PC-9 (cell line): Measurements from ENCODE around the gene AHSG. TPM values are rescaled to one million over a fixed set of nuclear protein-coding genes. Genes with fewer than 3 reads are reported as not detected.

Experiments
- BruUV-seq: library from RNA; stranded (reverse); fragments of 400-500 nt; replicated peaks from 2 replicates; lab custom pipeline; 2021; lab: Mats Ljungman, UMichigan
- CTCF ChIA-PET: fragments of 300-600 bp; sonication (Branson Sonifier 250); formaldehyde crosslinking; loops from one replicate; lab custom pipeline; 2022; ENCODE audit warnings: antibody characterized with exemption; lab: Charles Lee
- POLR2A ChIA-PET: fragments of 300-600 bp; sonication (Branson Sonifier 250); formaldehyde crosslinking; loops from one replicate; lab custom pipeline; 2022; ENCODE audit warnings: antibody characterized with exemption; ENCODE audit not compliant: unreplicated experiment; lab: Charles Lee
- DNase-seq, 2 experiments: peaks; one replicate each; pipeline versions ENCODE4 v3.0.0 to v3.0.0-alpha.2; 2015 to 2022; ENCODE audit warnings: mixed read lengths in 1 of 2
- H2AFZ ChIP-seq: fragments of 200-600 bp; sonication (generic); 2 replicates; pipeline ENCODE4 v1.8.1; 2017; ENCODE audit warnings: antibody characterized with exemption
- H3F3A ChIP-seq: fragments of 200-600 bp; sonication (generic); 2 replicates; pipeline ENCODE4 v1.8.1; 2017; ENCODE audit warnings: antibody characterized with exemption, mild to moderate bottlenecking, low read depth; ENCODE audit not compliant: insufficient read depth
- H3K27ac ChIP-seq: fragments of 200-600 bp; sonication (generic); 2 replicates; pipeline ENCODE4 v1.6.1; 2016; ENCODE audit warnings: mixed run types
- H3K27me3 ChIP-seq: fragments of 200-600 bp; sonication (generic); 2 replicates; pipeline ENCODE4 v1.6.1; 2016; ENCODE audit warnings: low read depth, mixed run types; ENCODE audit not compliant: insufficient read depth
- H3K36me3 ChIP-seq: fragments of 200-600 bp; sonication (generic); 2 replicates; pipeline ENCODE4 v1.6.1; 2016; ENCODE audit warnings: low read depth, mixed run types
- H3K4me1 ChIP-seq: fragments of 200-600 bp; sonication (generic); replicated peaks from 2 replicates; pipeline ENCODE4 v1.6.1; 2016; ENCODE audit warnings: mixed run types; ENCODE audit not compliant: insufficient read depth
- H3K4me2 ChIP-seq: fragments of 200-600 bp; sonication (generic); 2 replicates; pipeline ENCODE4 v1.6.1; 2017; ENCODE audit warnings: mixed run types
- H3K4me3 ChIP-seq: fragments of 200-600 bp; sonication (generic); 2 replicates; pipeline ENCODE4 v1.6.1; 2016; ENCODE audit warnings: mixed run types
- H3K79me2 ChIP-seq: fragments of 200-600 bp; sonication (generic); 2 replicates; pipeline ENCODE4 v1.6.1; 2017; ENCODE audit warnings: low read depth, mixed run types
- H3K9me2 ChIP-seq: fragments of 200-600 bp; sonication (generic); 2 replicates; pipeline ENCODE4 v1.8.1; 2017; ENCODE audit warnings: mild to moderate bottlenecking; ENCODE audit not compliant: insufficient read depth
- H3K9me3 ChIP-seq: fragments of 200-600 bp; sonication (generic); 2 replicates; pipeline ENCODE4 v1.8.1; 2016; ENCODE audit warnings: low read depth; ENCODE audit not compliant: insufficient read depth
- H4K20me1 ChIP-seq: fragments of 200-600 bp; sonication (generic); 2 replicates; pipeline ENCODE4 v1.8.1; 2017; ENCODE audit not compliant: insufficient read depth
- CTCF ChIP-seq: fragments of 200-600 bp; sonication (generic); conservative IDR thresholded peaks from 2 replicates; pipeline ENCODE4 v1.6.1; 2017; ENCODE audit warnings: mixed run types, antibody characterized with exemption, mild to moderate bottlenecking, moderate library complexity
- EZH2 ChIP-seq: fragments of 200-600 bp; sonication (generic); IDR thresholded peaks from 2 replicates; pipeline ENCODE4 v1.8.0; 2017; ENCODE audit warnings: antibody characterized with exemption, low read depth
- intact Hi-C: fragments of 100-400 bp; cut with micrococcal nuclease; formaldehyde crosslinking; loops from one replicate; pipeline ENCODE4 v1.10.0; 2022; ENCODE audit not compliant: unreplicated experiment
- total RNA-seq: library from RNA; stranded (reverse); gene quantifications from 2 replicates; pipeline ENCODE4 v1.2.3, GENCODE V29; 2021

The AHSG gene
- total RNA-seq, 1 experiment from 2014 or later: not detected

- H3K9me3 ChIP-seq: no peaks in the 10 kb centered on the region
- peak; percentile 99 to 100 for DNase-seq
- peak overlapping the region; percentile 68 for H3K4me2 ChIP-seq
- peaks cover 10% of the 10 kb centered on the region; the same call in 1 of the 2 replicates for H3F3A ChIP-seq
- H3K79me2 ChIP-seq: no peaks in the 10 kb centered on the region
- peaks cover 16% of the 10 kb centered on the region for H3K4me1 ChIP-seq
- peak overlapping the region; percentile 31 for H2AFZ ChIP-seq
- TF ChIP-seq CTCF (peak; percentile 99), EZH2 (no peak)
- POLR2A ChIA-PET: interaction anchor here (0.5 to 1.6 kb wide), 10 partner anchors 20 to 347 kb away, joined by 3 to 9 read pairs (median 6); partner anchors contain the start of genes DNAJB11, EIF4A2 and KNG1
- no peak overlapping the region for H3K27ac ChIP-seq
- BruUV-seq: no TSS peak
- peak overlapping the region; percentile 12; the same call in 1 of the 2 replicates for H3K4me3 ChIP-seq
- no peaks in the 10 kb centered on the region for H4K20me1 ChIP-seq
- CTCF ChIA-PET: interaction anchor here (0.5 to 2.9 kb wide), 27 partner anchors 20 to 579 kb away, joined by 3 to 16 read pairs (median 5); partner anchors contain the start of genes DNAJB11, EIF4A2 and TBCCD1
- H3K27me3 ChIP-seq: no peaks in the 10 kb centered on the region
- no peaks in the 10 kb centered on the region for H3K9me2 ChIP-seq
- no peaks in the 10 kb centered on the region for H3K36me3 ChIP-seq
- intact Hi-C loops: loop anchor here (1.0 to 10.0 kb wide), 14 partner anchors 27 to 1098 kb away; partner anchors contain the start of genes DNAJB11, EIF4A2, RFC4 and ST6GAL1
Measured at GRCh38 chr3:186617036-186617946, 4.4 kb downstream of the AHSG start.

- Histone ChIP-seq H3K27ac (no peak overlapping the region), H3K9me2 (0 out of 2 replicates have a peak, but pooled peaks cover under 1% of the 10 kb centered on the region), H2AFZ (no peak overlapping the region), H3K4me3 (no peak overlapping the region), H3K9me3 (no peaks in the 10 kb centered on the region), H3K36me3 (no peaks in the 10 kb centered on the region), H3F3A (peaks cover 10% of the 10 kb centered on the region; the same call in 1 of the 2 replicates), H3K79me2 (no peaks in the 10 kb centered on the region), H3K27me3 (no peaks in the 10 kb centered on the region), H3K4me1 (peaks cover 16% of the 10 kb centered on the region), H4K20me1 (no peaks in the 10 kb centered on the region), H3K4me2 (no peak overlapping the region)
- POLR2A ChIA-PET: no interaction called here
- no peak for DNase-seq
- intact Hi-C loops: loop anchor here (5.0 to 10.0 kb wide), 3 partner anchors 189 to 1096 kb away; partner anchors contain the start of genes RFC4 and ST6GAL1
- no peak for TF ChIP-seq CTCF
- TF ChIP-seq EZH2: no peak
- CTCF ChIA-PET: interaction anchor here (0.5 to 1.8 kb wide), 4 partner anchors 48 to 677 kb away, joined by 3 to 6 read pairs (median 5); partner anchors contain the start of genes DNAJB11 and EIF4A2
- BruUV-seq: no TSS peak
Measured at GRCh38 chr3:186618318-186618938, 5.6 kb downstream of the AHSG start.

- no peak for TF ChIP-seq EZH2
- TF ChIP-seq CTCF: no peak
- CTCF ChIA-PET: interaction anchor here (0.6 kb wide), 1 partner anchor 203 kb away, joined by 3 read pairs; no protein-coding TSS in a partner anchor
- no peak overlapping the region for H2AFZ ChIP-seq
- intact Hi-C loops: loop anchor here (5.0 to 10.0 kb wide), 3 partner anchors 188 to 1095 kb away; partner anchors contain the start of genes RFC4 and ST6GAL1
- peaks cover 10% of the 10 kb centered on the region; the same call in 1 of the 2 replicates for H3F3A ChIP-seq
- H3K4me1 ChIP-seq: peaks cover 16% of the 10 kb centered on the region
- no peaks in the 10 kb centered on the region for H3K9me3 ChIP-seq
- POLR2A ChIA-PET: interaction anchor here (0.5 to 0.6 kb wide), 2 partner anchors 207 to 524 kb away, joined by 3 to 5 read pairs; no protein-coding TSS in a partner anchor
- no peaks in the 10 kb centered on the region for H3K36me3 ChIP-seq
- no TSS peak for BruUV-seq
- H3K27ac ChIP-seq: no peak overlapping the region
- H3K4me3 ChIP-seq: no peak overlapping the region
- H4K20me1 ChIP-seq: no peaks in the 10 kb centered on the region
- H3K4me2 ChIP-seq: no peak overlapping the region
- DNase-seq: no peak
- H3K79me2 ChIP-seq: no peaks in the 10 kb centered on the region
- H3K27me3 ChIP-seq: no peaks in the 10 kb centered on the region
- 0 out of 2 replicates have a peak, but pooled peaks cover 2% of the 10 kb centered on the region for H3K9me2 ChIP-seq
Measured at GRCh38 chr3:186619787-186620212, 6.9 kb downstream of the AHSG start.
